Right lobe of liver (tissue), 6 donors: Measurements from ENCODE around the gene PRKAR2B. TPM values are rescaled to one million over a fixed set of nuclear protein-coding genes. Genes with fewer than 3 reads are reported as not detected.
A peak's percentile ranks its signal among the peaks of the same experiment; 100 is the strongest.

ENCODE experiments used
- ATAC-seq, 4 donors: fragments of 200-7000 bp; cut with Tn5 transposase; one replicate each; pipeline ENCODE4 v1.9.1; 2020; ENCODE audit warnings: mild to moderate bottlenecking in 4 of 4, moderate library complexity in 4 of 4
- DNase-seq, 3 donors: peaks; one replicate each; pipeline ENCODE4 v3.0.0-alpha.2; 2020
- H3K27ac ChIP-seq, 3 donors: fragments of 200-600 bp; one replicate each; pipeline ENCODE4 v1.8.0; 2022
- H3K27me3 ChIP-seq, 2 donors: fragments of 200-600 bp; one replicate each; pipeline ENCODE4 v1.8.0; 2022
- H3K36me3 ChIP-seq, 4 donors: fragments of 200-600 bp; sonication (generic) in 1 of 4; one replicate each; pipeline versions ENCODE4 v1.5.1 to v1.8.0; 2017 to 2022; ENCODE audit warnings: control low read depth in 1 of 4
- H3K4me1 ChIP-seq, 4 donors: fragments of 200-600 bp; sonication (generic) in 1 of 4; one replicate each; pipeline versions ENCODE4 v1.5.1 to v1.8.0; 2017 to 2022; ENCODE audit warnings: control low read depth in 1 of 4
- H3K4me3 ChIP-seq, 3 donors: fragments of 200-600 bp; one replicate each; pipeline ENCODE4 v1.8.0; 2022
- H3K9me3 ChIP-seq, 4 donors: fragments of 200-600 bp; sonication (generic) in 1 of 4; one replicate each; pipeline versions ENCODE4 v1.5.1 to v1.8.0; 2017 to 2022; ENCODE audit warnings: control low read depth in 1 of 4
- POLR2A ChIP-seq: fragments of 450-650 bp; IDR thresholded peaks from one replicate; pipeline ENCODE4 v1.6.1; 2017; ENCODE audit warnings: antibody characterized with exemption, mild to moderate bottlenecking
- WGBS: methylation state at CpG from one replicate; pipeline ENCODE4 v1.1.6; 2018; ENCODE audit warnings: low coverage, low lambda C conversion rate; ENCODE audit not compliant: insufficient coverage; ENCODE audit errors: missing lambda C conversion rate; 5-methylcytosine and 5-hydroxymethylcytosine counted together
- intact Hi-C, 2 donors: fragments of 100-400 bp; cut with DNase I; formaldehyde crosslinking; loops; one replicate each; pipeline versions ENCODE4 v1.11.2 to v1.14.1; 2022
- total RNA-seq, 6 experiments: library from RNA; depleted of rRNA in 2 of 6; stranded (reverse); fragments of >200 nt in 2 of 6; fragmentation: NEBNext Ultra II Directional in 3 of 6; extraction: Animal tissue kit (Norgen Biotek cat#: 25700) in 3 of 6; gene quantifications; one replicate each; pipeline versions ENCODE4 v1.1.0 to v1.2.4, GENCODE V29; 2016 to 2023
- TF ChIP-seq, protein P1 (sequence below), 4 donors: fragments of 200-600 bp in 3 of 4; fragments of 450-650 bp in 1 of 4; IDR thresholded peaks; one replicate each; pipeline versions ENCODE4 v1.5.1 to v1.8.0; 2016 to 2022; ENCODE audit warnings: antibody characterized with exemption in 4 of 4, mild to moderate bottlenecking in 2 of 4
- donor health status: DM: no; HTN: yes; CAD: no.
- donor health status: DM: no; HTN: no; CAD: no.
- donor health status: DM: no; HTN: no; CAD: no.
- donor health status: DM: no; HTN: yes; CAD: no.
- donor health status: DM: no; HTN: yes; CAD: no.

The PRKAR2B gene
- total RNA-seq, 6 experiments from 2014 or later = 1.4 to 2.9 (median 1.8) TPM

DNA sequence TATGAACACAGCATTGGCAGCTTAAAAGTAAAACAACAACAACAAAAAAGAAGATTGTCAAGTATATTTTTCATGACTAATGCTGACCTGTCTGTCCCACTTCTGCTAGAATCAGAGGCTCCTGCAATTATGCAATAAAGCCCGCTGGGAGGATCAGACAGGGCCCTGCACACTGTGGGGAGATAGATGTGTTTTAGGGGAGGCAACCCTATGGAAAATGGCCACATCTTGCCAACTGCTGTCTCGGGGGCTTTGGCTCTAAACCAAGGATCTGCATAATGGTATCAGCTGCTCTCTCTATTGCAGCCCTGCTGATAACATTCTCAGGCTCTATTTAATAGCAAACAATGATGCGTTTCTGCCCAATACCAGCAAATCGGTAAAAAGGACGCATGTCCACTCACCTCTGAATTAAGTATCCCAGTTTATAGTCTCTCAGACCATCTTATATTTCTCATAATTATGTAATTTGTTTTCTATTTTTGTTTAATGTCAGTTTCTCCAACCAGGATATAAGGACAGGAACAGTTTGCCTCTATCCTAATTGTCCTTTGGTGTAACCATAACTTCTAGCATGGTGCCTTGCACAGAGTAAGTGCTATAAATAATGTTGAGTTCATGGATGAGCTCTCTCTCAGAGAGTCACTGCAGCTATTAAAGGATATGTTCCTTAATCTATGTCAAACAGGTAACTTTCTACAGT is 15.3 kb upstream of the PRKAR2B start:
- H3K9me3 ChIP-seq = no peaks in the 10 kb centered on the region
- WGBS = 59% methylated on average over 5 of the region's 5 CpGs
- no peak overlapping the region for H3K27ac ChIP-seq
- H3K27me3 ChIP-seq = no peaks in the 10 kb centered on the region
- ATAC-seq (peak in 3 of 4 donors; percentile 14 to 50 (median 26)), DNase-seq (no peak)
- no peak overlapping the region for H3K4me3 ChIP-seq
- H3K4me1 ChIP-seq = no peaks in the 10 kb centered on the region
- no peaks in the 10 kb centered on the region for H3K36me3 ChIP-seq
- TF ChIP-seq POLR2A = no peak
- TF ChIP-seq, protein P1, sequence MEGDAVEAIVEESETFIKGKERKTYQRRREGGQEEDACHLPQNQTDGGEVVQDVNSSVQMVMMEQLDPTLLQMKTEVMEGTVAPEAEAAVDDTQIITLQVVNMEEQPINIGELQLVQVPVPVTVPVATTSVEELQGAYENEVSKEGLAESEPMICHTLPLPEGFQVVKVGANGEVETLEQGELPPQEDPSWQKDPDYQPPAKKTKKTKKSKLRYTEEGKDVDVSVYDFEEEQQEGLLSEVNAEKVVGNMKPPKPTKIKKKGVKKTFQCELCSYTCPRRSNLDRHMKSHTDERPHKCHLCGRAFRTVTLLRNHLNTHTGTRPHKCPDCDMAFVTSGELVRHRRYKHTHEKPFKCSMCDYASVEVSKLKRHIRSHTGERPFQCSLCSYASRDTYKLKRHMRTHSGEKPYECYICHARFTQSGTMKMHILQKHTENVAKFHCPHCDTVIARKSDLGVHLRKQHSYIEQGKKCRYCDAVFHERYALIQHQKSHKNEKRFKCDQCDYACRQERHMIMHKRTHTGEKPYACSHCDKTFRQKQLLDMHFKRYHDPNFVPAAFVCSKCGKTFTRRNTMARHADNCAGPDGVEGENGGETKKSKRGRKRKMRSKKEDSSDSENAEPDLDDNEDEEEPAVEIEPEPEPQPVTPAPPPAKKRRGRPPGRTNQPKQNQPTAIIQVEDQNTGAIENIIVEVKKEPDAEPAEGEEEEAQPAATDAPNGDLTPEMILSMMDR (IDR thresholded peaks at IDR 0.05) = no peak
- intact Hi-C loops = no loop called here

DNA sequence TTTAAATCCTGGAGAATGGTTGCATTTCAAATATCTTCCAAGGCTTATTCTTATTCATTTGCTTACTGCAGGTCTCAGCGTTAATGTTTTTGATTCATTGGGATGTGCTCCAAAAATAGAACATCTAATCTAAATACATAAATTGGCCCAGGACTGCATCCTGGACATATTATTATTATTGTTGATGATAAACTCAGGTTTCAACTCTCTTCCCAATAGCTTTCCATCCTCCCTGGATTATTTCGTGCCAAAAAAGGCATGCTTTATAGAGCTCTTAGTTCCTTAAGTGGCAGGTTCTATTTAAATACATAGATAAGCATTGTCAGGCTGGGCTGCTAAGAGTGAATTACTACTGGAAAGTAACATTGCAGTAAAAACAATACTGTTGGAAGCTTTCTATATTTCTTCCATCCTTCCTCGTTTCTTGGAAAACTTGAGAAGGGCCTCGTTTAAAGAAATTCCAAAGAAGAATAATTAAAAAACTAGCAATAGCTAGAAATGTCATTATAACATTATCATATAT is 14.7 kb upstream of the PRKAR2B start:
- WGBS = 47% methylated on average over 4 of the region's 4 CpGs
- ATAC-seq = no peak
- H3K27ac ChIP-seq = no peak overlapping the region

DNA sequence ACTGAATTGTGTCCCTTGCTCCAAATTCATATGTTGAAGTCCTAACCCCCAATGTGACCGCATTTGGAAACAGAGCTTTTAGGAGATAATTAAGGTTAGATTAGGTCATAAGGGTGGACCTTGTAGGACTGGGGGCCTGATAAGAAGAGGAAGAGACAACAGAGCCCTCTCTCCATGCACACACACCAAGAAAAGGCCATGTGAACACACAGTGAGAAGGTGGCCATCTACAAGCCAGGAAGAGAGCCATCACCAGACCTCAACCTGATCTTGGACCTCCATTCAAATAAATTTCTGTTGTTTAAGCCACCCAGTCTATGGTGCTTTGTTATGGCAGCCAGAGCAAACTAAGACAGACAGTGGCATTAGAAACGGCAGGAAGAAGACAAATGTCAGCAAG is 12.5 kb upstream of the PRKAR2B start:
- no peaks in the 10 kb centered on the region for H3K9me3 ChIP-seq
- 61% methylated on average over 2 of the region's 2 CpGs for WGBS
- H3K27me3 ChIP-seq = no peaks in the 10 kb centered on the region
- no peak for DNase-seq
- no peak overlapping the region for H3K4me3 ChIP-seq
- intact Hi-C loops = no loop called here
- ATAC-seq = no peak
- H3K27ac ChIP-seq = no peak overlapping the region
- TF ChIP-seq POLR2A = no peak
- TF ChIP-seq, protein P1 (IDR thresholded peaks at IDR 0.05) = no peak
- H3K4me1 ChIP-seq = no peaks in the 10 kb centered on the region
- H3K36me3 ChIP-seq = no peaks in the 10 kb centered on the region

More for the DNA sequence above, 14.7 kb upstream of the PRKAR2B start:
- no peak for DNase-seq
- no peaks in the 10 kb centered on the region for H3K27me3 ChIP-seq
- no peak overlapping the region for H3K4me3 ChIP-seq
- H3K36me3 ChIP-seq = no peaks in the 10 kb centered on the region
- H3K9me3 ChIP-seq = no peaks in the 10 kb centered on the region
- no peak for TF ChIP-seq POLR2A
- intact Hi-C loops = no loop called here
- H3K4me1 ChIP-seq = no peaks in the 10 kb centered on the region

DNA sequence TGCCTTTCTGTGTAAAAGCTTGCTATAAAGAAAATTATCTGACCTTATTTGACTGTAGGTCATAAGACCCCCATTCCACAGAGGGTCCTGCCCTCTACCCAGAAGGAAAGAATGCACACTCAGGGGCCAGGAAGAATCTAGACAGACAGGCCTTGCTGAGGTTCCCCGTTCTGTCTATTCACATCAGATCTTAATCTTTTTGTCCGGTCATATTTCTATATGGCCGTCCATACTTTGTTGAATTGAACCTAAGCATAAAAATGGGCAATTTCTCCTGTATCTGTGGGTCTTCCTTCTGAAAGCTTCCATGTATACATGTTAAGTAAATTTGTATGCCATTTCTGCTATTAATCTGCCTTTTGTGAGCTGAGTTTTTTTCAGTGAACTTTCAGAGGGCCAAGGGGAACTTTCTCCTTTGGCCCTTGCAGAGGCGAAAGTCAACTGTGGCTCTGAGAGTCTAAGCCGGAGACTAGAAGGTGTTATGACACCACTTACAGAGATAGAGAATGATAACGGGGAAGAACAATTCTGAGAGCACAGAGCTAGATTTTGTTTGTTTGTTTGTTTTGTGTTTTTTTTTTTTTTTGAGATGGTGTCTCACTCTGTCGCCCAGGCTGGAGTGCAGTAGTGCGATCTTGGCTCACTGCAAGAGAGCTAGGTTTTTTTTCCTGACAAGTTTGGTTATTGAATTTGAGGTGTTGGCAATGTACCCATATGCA is 11.6 kb upstream of the PRKAR2B start:
- no peak for DNase-seq
- intact Hi-C loops = no loop called here
- TF ChIP-seq POLR2A = no peak
- TF ChIP-seq, protein P1 (IDR thresholded peaks at IDR 0.05) = no peak

DNA sequence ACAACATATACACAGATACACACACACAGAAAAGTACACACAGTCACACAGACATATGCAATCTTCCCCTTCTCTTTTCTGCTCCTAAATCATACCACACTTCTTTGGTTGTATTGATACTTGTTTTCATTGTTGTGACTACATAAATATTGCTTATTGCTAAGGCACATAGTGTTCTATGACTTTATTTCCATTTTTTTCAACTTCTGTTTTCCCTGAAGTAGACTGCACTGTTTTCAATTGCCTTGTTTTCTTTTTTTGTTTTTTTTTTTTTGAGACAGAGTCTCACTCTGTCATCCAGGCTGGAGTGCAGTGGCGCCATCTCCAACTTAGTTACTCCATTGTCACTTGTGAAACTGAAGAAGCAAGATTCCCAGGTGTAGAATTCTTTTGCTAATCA is 10.0 kb upstream of the PRKAR2B start:
- intact Hi-C loops = no loop called here
- no peak for DNase-seq
- no peak overlapping the region for H3K27ac ChIP-seq
- no peaks in the 10 kb centered on the region for H3K36me3 ChIP-seq
- no peak overlapping the region for H3K4me3 ChIP-seq
- ATAC-seq = no peak
- TF ChIP-seq POLR2A = no peak
- TF ChIP-seq, protein P1 (IDR thresholded peaks at IDR 0.05) = no peak
- no peaks in the 10 kb centered on the region for H3K27me3 ChIP-seq
- no peaks in the 10 kb centered on the region for H3K9me3 ChIP-seq
- no peaks in the 10 kb centered on the region for H3K4me1 ChIP-seq
- WGBS = 83% methylated on average over 1 of the region's 1 CpG

More for the DNA sequence above, 11.6 kb upstream of the PRKAR2B start:
- no peak for ATAC-seq
- Histone ChIP-seq H3K36me3 (no peaks in the 10 kb centered on the region), H3K4me1 (no peaks in the 10 kb centered on the region), H3K27ac (no peak overlapping the region), H3K9me3 (no peaks in the 10 kb centered on the region), H3K4me3 (no peak overlapping the region), H3K27me3 (no peaks in the 10 kb centered on the region)
- 82% methylated on average over 8 of the region's 8 CpGs for WGBS
